Loucy (cell line): Measurements from ENCODE around the gene TPO.

Experiments
- H2AFZ ChIP-seq: fragments of 200-600 bp; sonication (generic); 2 replicates; pipeline ENCODE4 v1.6.0; 2016; ENCODE audit warnings: antibody characterized with exemption, mild to moderate bottlenecking, low read length, moderate library complexity
- H3F3A ChIP-seq: fragments of 200-600 bp; 2 replicates; pipeline ENCODE4 v1.6.0; 2016; ENCODE audit warnings: antibody characterized with exemption, low read depth, mild to moderate bottlenecking
- H3K27me3 ChIP-seq: fragments of 200-600 bp; sonication (generic); 2 replicates; pipeline ENCODE4 v1.6.1; 2014; ENCODE audit warnings: low read length, mild to moderate bottlenecking; ENCODE audit not compliant: insufficient read depth, poor library complexity, severe bottlenecking
- H3K36me3 ChIP-seq: fragments of 200-600 bp; sonication (generic); 2 replicates; pipeline ENCODE4 v1.6.1; 2016; ENCODE audit warnings: low read length; ENCODE audit not compliant: insufficient read depth
- H3K4me1 ChIP-seq: fragments of 200-600 bp; sonication (generic); 2 replicates; pipeline ENCODE4 v1.5.1; 2014; ENCODE audit warnings: low read length, mild to moderate bottlenecking; ENCODE audit not compliant: insufficient read depth, poor library complexity, severe bottlenecking
- H3K4me2 ChIP-seq: fragments of 200-600 bp; sonication (generic); 2 replicates; pipeline ENCODE4 v1.6.0; 2014; ENCODE audit warnings: antibody characterized with exemption, low read length, low read depth, mild to moderate bottlenecking; ENCODE audit not compliant: poor library complexity, severe bottlenecking
- H3K4me3 ChIP-seq: fragments of 200-600 bp; sonication (generic); 2 replicates; pipeline ENCODE4 v1.5.1; 2014; ENCODE audit warnings: low read length, mild to moderate bottlenecking, mixed read lengths; ENCODE audit not compliant: poor library complexity, severe bottlenecking
- H3K79me2 ChIP-seq: fragments of 200-600 bp; sonication (generic); 2 replicates; pipeline ENCODE4 v1.6.1; 2014; ENCODE audit warnings: low read length; ENCODE audit not compliant: insufficient read depth
- H3K9ac ChIP-seq: fragments of 200-600 bp; sonication (generic); 2 replicates; pipeline ENCODE4 v1.6.0; 2014; ENCODE audit warnings: mild to moderate bottlenecking, low read depth, low read length, moderate library complexity; ENCODE audit not compliant: poor library complexity, severe bottlenecking
- H3K9me2 ChIP-seq: fragments of 200-600 bp; sonication (generic); replicated peaks from 2 replicates; pipeline ENCODE4 v1.6.1; 2016; ENCODE audit warnings: low read depth, low read length, mixed read lengths
- H3K9me3 ChIP-seq: fragments of 200-600 bp; sonication (generic); 2 replicates; pipeline ENCODE4 v1.6.1; 2014; ENCODE audit warnings: mild to moderate bottlenecking, antibody characterized with exemption, low read length, low read depth; ENCODE audit not compliant: insufficient read depth
- H4K20me1 ChIP-seq: fragments of 200-600 bp; sonication (generic); 2 replicates; pipeline ENCODE4 v1.6.0; 2014; ENCODE audit warnings: antibody characterized with exemption, low read length, mild to moderate bottlenecking; ENCODE audit not compliant: insufficient read depth, poor library complexity, severe bottlenecking
- EZH2phosphoT487 ChIP-seq: fragments of 200-600 bp; IDR thresholded peaks from 2 replicates; pipeline ENCODE4 v1.6.1; 2018; ENCODE audit warnings: antibody characterized with exemption, mild to moderate bottlenecking, moderate library complexity, borderline replicate concordance
- TF ChIP-seq, protein P1 (sequence below): fragments of 200-600 bp; sonication (generic); conservative IDR thresholded peaks from 2 replicates; pipeline ENCODE4 v1.5.1; 2014; ENCODE audit warnings: mild to moderate bottlenecking, antibody characterized with exemption, low read length

TPO gene

DNA sequence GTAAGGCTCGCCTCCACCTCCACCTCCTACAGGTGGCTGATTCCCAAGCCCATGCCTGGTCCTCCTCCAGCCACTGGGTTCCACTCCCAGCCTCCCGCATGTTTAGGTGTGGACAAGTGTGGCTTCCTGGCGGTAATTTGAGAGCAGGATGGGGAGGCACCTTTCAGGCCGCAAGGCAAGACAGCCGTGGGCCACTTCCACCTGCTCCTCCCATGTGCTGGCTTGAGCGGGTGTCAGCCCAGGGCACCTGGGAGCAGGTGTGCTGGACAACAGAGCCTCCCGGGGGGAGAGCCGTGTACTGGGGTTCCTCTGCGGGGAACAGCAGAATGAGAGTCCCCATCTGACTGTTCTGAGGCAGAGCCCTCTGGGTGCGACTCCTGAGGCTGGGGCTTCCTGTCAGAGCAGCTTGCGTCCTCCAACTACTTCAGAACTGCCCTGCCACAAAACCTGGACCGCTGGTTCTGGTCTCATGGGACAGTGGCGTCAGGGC is 83.9 kb downstream of the TPO start:
- no peak for TF ChIP-seq EZH2phosphoT487
- TF ChIP-seq, protein P1, sequence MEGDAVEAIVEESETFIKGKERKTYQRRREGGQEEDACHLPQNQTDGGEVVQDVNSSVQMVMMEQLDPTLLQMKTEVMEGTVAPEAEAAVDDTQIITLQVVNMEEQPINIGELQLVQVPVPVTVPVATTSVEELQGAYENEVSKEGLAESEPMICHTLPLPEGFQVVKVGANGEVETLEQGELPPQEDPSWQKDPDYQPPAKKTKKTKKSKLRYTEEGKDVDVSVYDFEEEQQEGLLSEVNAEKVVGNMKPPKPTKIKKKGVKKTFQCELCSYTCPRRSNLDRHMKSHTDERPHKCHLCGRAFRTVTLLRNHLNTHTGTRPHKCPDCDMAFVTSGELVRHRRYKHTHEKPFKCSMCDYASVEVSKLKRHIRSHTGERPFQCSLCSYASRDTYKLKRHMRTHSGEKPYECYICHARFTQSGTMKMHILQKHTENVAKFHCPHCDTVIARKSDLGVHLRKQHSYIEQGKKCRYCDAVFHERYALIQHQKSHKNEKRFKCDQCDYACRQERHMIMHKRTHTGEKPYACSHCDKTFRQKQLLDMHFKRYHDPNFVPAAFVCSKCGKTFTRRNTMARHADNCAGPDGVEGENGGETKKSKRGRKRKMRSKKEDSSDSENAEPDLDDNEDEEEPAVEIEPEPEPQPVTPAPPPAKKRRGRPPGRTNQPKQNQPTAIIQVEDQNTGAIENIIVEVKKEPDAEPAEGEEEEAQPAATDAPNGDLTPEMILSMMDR, result no peak
- H3K4me2 ChIP-seq, result no peak overlapping the region
- no peak overlapping the region for H3K9ac ChIP-seq
- H4K20me1 ChIP-seq, result no peaks in the 10 kb centered on the region
- H3K4me1 ChIP-seq, result no peaks in the 10 kb centered on the region
- no peaks in the 10 kb centered on the region for H3K9me2 ChIP-seq
- H3K9me3 ChIP-seq, result no peaks in the 10 kb centered on the region
- H3K4me3 ChIP-seq, result no peak overlapping the region
- H3K27me3 ChIP-seq, result no peaks in the 10 kb centered on the region
- H3K79me2 ChIP-seq, result no peaks in the 10 kb centered on the region
- no peaks in the 10 kb centered on the region for H3K36me3 ChIP-seq
- no peaks in the 10 kb centered on the region for H3F3A ChIP-seq
- no peak overlapping the region; the same call in 1 of the 2 replicates for H2AFZ ChIP-seq

GRCh38 chr2:1498176-1498575 is 84.9 kb downstream of the TPO start:
- Histone ChIP-seq H3K9ac (no peak overlapping the region), H3K27me3 (no peaks in the 10 kb centered on the region), H4K20me1 (no peaks in the 10 kb centered on the region), H3F3A (no peaks in the 10 kb centered on the region), H2AFZ (no peak overlapping the region), H3K9me2 (no peaks in the 10 kb centered on the region), H3K4me2 (no peak overlapping the region), H3K4me3 (no peak overlapping the region), H3K4me1 (no peaks in the 10 kb centered on the region), H3K79me2 (no peaks in the 10 kb centered on the region), H3K36me3 (no peaks in the 10 kb centered on the region), H3K9me3 (no peaks in the 10 kb centered on the region)
- TF ChIP-seq EZH2phosphoT487, result no peak
- TF ChIP-seq, protein P1, result no peak

GRCh38 chr2:1499033-1499795 is 86.0 kb downstream of the TPO start:
- Histone ChIP-seq H3K4me2 (no peak overlapping the region), H3K27me3 (no peaks in the 10 kb centered on the region), H3K79me2 (no peaks in the 10 kb centered on the region), H3K9me2 (no peaks in the 10 kb centered on the region), H3K9me3 (no peaks in the 10 kb centered on the region), H2AFZ (no peak overlapping the region), H4K20me1 (no peaks in the 10 kb centered on the region), H3K4me3 (no peak overlapping the region), H3F3A (no peaks in the 10 kb centered on the region), H3K36me3 (no peaks in the 10 kb centered on the region), H3K4me1 (no peaks in the 10 kb centered on the region), H3K9ac (no peak overlapping the region)
- no peak for TF ChIP-seq EZH2phosphoT487
- TF ChIP-seq, protein P1, result no peak
